ENCODE measurements around the gene RPL35A. TPM values are rescaled to one million over a fixed set of nuclear protein-coding genes. Genes with fewer than 3 reads are reported as not detected.

RPL35A gene
- total RNA-seq, 1 donor from 2014 or later: 1,252 TPM

DNA sequence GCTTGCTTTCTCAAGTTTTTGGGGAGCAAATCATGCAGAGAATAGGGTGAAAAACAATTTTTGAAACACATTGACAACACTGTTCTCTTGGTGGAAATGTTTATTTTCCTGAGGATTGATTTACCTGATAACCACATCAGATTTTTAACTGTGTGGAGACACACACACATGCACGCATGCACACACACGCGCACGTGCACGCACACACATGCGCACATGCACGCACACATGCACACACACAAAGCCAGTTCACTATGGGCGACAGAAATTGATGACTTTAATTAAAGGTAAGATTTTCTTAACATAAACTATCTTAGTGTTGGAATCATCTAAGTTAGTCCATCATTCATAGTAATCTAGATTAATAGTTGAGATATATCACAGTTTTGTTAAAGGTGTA lies 25.3 kb downstream of the RPL35A start:
- no peak for TF ChIP-seq CTCF (IDR thresholded peaks at IDR 0.05; ENCODE audit: unreplicated experiment)
- Mint-ChIP-seq H3K4me3 (no peak overlapping the region), H3K27ac (no peak overlapping the region), H3K9me3 (peaks cover 18% of the 10 kb centered on the region), H3K4me1 (no peaks in the 10 kb centered on the region), H3K36me3 (peaks cover 16% of the 10 kb centered on the region), H3K27me3 (ENCODE audit: low read depth) (no peaks in the 10 kb centered on the region)
- DNase-seq (ENCODE audit: low spot score in 2 of 2, unreplicated experiment in 2 of 2): no peak

GRCh38 chr3:197983076-197983475 lies 33.1 kb downstream of the RPL35A start:
- no peak for TF ChIP-seq CTCF (IDR thresholded peaks at IDR 0.05; ENCODE audit: unreplicated experiment)
- no peak for DNase-seq (ENCODE audit: low spot score in 2 of 2, unreplicated experiment in 2 of 2)
- H3K36me3 Mint-ChIP-seq: peaks cover 1% of the 10 kb centered on the region
- no peaks in the 10 kb centered on the region for H3K27me3 Mint-ChIP-seq (ENCODE audit: low read depth)
- H3K4me1 Mint-ChIP-seq: no peaks in the 10 kb centered on the region
- no peak overlapping the region for H3K27ac Mint-ChIP-seq
- no peaks in the 10 kb centered on the region for H3K9me3 Mint-ChIP-seq
- no peak overlapping the region for H3K4me3 Mint-ChIP-seq

DNA sequence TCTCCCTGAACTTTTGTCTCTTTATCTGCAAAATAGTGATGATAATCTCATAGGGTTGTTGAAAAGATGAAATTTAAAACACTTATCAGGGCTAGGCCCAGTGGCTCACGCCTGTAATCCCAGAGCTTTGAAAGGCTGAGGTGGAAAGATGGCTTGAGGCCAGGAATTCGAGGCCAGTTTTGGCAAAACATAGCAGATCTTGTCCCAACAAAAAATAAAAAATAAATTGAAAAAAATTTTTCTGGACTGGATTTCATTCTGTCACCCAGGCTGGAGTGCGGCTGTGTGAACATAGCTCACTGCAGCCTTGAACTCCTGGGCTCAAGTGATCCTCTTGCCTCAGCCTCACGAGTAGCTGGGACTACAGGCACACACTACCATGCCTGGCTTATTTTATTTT lies 39.7 kb downstream of the RPL35A start:
- Mint-ChIP-seq H3K36me3 (peaks cover 18% of the 10 kb centered on the region), H3K4me3 (no peak overlapping the region), H3K9me3 (no peaks in the 10 kb centered on the region), H3K27me3 (ENCODE audit: low read depth) (no peaks in the 10 kb centered on the region), H3K27ac (no peak overlapping the region), H3K4me1 (peaks cover 6% of the 10 kb centered on the region)
- TF ChIP-seq CTCF (IDR thresholded peaks at IDR 0.05; ENCODE audit: unreplicated experiment): no peak
- no peak for DNase-seq (ENCODE audit: low spot score in 2 of 2, unreplicated experiment in 2 of 2)

GRCh38 chr3:197994736-197995135 lies 44.7 kb downstream of the RPL35A start:
- H3K27me3 Mint-ChIP-seq (ENCODE audit: low read depth): no peaks in the 10 kb centered on the region
- no peak overlapping the region for H3K27ac Mint-ChIP-seq
- H3K9me3 Mint-ChIP-seq: no peaks in the 10 kb centered on the region
- DNase-seq (ENCODE audit: low spot score in 2 of 2, unreplicated experiment in 2 of 2): no peak
- no peaks in the 10 kb centered on the region for H3K4me1 Mint-ChIP-seq
- H3K36me3 Mint-ChIP-seq: peaks cover 18% of the 10 kb centered on the region
- H3K4me3 Mint-ChIP-seq: no peak overlapping the region
- no peak for TF ChIP-seq CTCF (IDR thresholded peaks at IDR 0.05; ENCODE audit: unreplicated experiment)

DNA sequence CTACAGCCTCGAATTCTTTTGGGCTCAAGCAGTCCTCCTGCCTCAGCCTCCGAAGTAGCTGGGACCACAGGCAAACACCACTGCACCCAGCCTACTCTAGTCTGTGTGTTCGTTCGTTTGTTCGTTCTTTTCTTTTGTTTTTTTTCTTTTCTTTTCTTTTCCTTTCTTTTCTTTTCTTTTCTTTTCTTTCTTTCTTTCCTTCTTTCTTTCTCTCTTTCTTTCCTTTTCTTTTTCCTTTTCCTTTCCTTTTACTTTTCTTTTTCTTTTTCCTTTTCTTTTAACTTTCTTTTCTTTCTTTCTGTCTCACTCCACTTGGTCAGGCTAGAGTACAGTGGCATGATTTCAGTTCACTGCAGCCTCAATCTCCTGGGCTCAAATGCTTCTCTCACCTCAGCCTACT lies 46.9 kb downstream of the RPL35A start:
- H3K4me3 Mint-ChIP-seq: no peak overlapping the region
- no peak overlapping the region for H3K27ac Mint-ChIP-seq
- no peaks in the 10 kb centered on the region for H3K4me1 Mint-ChIP-seq
- no peaks in the 10 kb centered on the region for H3K27me3 Mint-ChIP-seq (ENCODE audit: low read depth)
- TF ChIP-seq CTCF (IDR thresholded peaks at IDR 0.05; ENCODE audit: unreplicated experiment): no peak
- H3K36me3 Mint-ChIP-seq: peaks cover 16% of the 10 kb centered on the region
- no peaks in the 10 kb centered on the region for H3K9me3 Mint-ChIP-seq
- no peak for DNase-seq (ENCODE audit: low spot score in 2 of 2, unreplicated experiment in 2 of 2)

DNA sequence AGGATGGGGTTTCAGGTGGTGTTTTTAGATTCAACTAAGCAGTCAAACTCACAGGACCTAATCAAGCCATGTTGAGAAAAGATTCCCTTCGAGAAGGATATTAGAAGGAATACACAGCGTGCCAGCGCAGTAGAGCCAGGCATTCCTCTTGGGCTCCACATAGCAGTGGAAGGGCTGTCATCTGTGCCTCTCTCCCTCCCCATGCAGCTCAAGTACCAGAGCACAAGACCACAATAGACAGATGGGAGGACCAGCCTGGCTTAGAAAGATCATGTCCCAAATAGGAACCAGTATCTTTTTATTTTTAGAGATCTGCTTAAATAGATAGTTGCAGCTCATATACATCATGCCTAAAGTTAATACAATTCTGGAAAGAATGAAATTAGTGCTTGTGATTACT lies 47.9 kb downstream of the RPL35A start:
- H3K27ac Mint-ChIP-seq: no peak overlapping the region
- DNase-seq (ENCODE audit: low spot score in 2 of 2, unreplicated experiment in 2 of 2): no peak
- no peak for TF ChIP-seq CTCF (IDR thresholded peaks at IDR 0.05; ENCODE audit: unreplicated experiment)
- H3K4me1 Mint-ChIP-seq: no peaks in the 10 kb centered on the region
- no peak overlapping the region for H3K4me3 Mint-ChIP-seq
- H3K27me3 Mint-ChIP-seq (ENCODE audit: low read depth): no peaks in the 10 kb centered on the region
- no peaks in the 10 kb centered on the region for H3K9me3 Mint-ChIP-seq
- peaks cover 7% of the 10 kb centered on the region for H3K36me3 Mint-ChIP-seq

All from mesothelial cell of epicardium (in vitro differentiated cells).